Hypothalamus (tissue), 51 donors: Measurements from ENCODE around the gene ADGRG1.

Source experiments
- DNase-seq, 51 donors: peaks; one replicate each; lab custom pipeline; 2025; lab: John Stamatoyannopoulos, UW

The ADGRG1 gene

GRCh38 chr16:57633383-57634064 lies 5.1 kb downstream of the ADGRG1 start:
- DNase-seq: no peak

DNA sequence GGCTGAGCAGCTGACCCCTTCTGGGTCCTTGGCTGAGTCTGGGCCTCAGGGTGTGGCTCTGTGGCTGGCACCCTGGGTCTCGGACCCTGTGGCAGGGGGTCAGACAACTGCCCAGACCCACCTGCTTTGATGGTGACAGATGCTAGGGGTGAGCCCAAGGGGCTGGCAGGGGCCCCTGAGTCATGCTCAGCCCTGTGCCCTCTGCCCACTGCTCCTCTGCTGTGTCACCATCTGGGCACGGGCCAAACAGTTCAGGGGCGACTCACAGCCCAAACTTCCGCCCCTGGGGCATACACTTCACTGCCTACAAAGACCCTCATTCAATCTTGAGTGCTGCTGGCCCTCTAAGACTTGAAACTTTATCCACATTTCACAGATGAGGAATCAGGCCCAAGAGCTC lies 5.7 kb downstream of the ADGRG1 start:
- peak in 8 of 51 donors; percentile 9 to 47 (median 35) for DNase-seq

DNA sequence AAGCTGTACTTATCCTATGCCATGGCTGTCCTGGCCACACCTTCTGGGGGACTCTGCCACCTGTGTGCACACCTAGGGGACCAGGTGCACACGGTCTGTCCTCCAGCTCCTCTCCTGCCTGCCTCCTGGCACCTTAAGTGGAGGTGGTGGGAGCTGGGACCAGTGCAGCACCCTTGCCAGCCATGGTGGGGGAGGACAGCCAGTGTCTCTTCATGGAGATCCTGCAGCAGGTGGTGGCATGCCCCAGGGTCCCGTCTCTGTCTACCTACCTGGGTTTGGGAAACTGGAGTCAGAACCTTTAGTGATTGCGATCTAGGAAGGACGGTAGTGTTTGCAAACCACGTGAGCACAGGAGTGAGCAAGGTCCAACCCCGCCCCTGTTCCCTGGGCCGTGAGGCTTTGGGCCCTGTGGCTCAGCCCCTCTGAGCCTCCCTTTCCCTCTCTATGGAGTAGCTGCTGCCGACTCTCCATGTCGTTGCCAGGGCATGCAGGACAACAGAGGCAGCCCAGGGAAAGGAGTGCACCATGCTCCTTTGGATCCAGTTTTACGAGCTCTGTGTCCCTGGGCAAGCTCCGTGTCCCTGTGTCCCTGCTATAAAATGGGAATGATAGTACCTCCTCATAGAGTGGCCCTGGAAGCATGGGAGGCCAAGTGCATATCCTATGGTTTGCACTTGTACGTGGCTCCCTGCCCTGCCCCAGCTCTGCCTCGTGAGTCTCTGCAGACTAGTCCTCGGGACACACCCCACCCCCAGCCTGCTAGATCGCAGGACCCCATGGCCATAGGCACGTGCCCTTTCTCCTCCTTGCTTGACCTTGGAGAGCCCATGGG lies 7.1 kb downstream of the ADGRG1 start:
- DNase-seq: no peak

GRCh38 chr16:57636184-57636583 lies 7.8 kb downstream of the ADGRG1 start:
- DNase-seq: no peak

DNA sequence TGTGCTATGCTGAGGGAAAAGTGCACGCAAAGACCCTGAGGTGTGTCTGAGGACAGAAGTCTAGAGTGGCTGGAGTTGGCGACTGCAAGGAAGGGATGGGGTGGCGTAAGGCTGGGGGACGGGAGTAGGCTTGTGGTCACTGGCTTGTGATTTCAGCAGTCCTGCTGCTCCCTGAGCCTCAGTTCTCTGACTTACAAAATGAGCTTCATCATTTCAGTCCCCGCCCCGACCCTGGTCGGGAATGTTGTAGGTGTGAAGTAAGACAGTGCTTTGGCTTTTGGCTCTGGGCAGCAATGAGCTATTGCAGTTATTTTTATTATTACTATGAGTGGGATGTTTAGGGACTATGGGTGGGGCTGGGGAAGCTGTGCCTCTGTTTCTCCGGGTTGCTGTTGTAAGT lies 8.6 kb downstream of the ADGRG1 start:
- DNase-seq: peak in 7 of 51 donors; percentile 54 to 80 (median 69)

GRCh38 chr16:57637424-57637823 lies 9.0 kb downstream of the ADGRG1 start:
- DNase-seq: peak in 46 of 51 donors; percentile 27 to 91 (median 73)

- DNase-seq: no peak
Measured at GRCh38 chr16:57637965-57638364, 9.5 kb downstream of the ADGRG1 start.

DNA sequence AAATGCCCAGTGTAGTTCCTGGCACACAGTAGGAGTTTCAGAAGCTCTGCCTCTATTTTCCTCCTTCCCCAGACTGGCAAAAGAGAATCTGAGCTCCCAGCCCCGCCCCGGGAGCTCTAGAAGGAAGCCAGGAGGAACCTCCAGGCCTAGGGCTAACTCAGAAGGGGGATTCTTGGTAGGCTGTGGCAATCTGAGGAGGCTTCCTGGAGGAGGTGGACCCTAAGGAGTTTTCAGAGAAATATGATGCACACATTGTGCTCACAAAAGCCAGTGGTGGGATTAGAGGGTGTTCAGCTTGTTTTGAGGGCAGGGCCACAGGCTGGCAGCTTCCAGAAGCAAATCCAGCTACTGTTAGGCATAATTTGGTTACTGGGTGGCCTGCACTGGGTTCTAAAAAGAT lies 10.0 kb downstream of the ADGRG1 start:
- DNase-seq: no peak

DNA sequence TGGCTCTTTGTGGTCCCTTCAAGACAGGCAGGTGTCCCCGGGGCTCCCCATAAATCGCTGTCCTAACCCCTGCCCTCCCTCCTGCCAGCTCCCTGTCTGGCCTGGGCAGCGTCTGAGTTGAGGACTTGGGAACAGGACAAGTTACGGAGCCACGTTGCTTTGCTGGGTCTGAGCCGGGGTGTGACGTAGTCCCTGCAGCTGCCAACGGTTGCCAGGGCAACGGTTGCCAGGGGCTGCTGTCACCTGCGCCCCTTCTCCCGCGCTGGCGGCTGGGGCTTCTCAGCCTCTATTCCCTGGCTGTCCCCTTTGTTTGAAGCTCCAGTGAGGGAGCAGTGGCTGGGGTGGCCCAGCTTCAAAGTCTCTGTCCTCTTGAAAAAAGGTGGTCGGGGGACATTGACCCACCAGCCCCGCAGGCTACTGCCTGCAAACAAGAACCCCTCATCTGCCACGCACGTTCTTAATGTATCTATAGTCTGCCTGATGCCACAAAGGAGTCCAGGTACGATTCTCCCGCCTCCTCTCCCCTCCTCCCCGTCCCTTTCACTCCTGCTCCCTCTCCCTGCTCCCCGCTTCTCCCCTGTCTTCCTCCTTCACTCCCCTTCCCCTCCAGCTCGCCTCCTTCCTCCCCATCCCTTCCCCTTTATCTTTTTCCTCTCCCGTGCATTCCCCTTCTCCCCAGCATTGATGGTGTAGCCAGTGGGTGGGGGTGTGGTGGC lies 10.9 kb downstream of the ADGRG1 start:
- peak in 49 of 51 donors; percentile 36 to 96 (median 86) for DNase-seq

- peak in 2 of 51 donors; percentile 45 to 78 for DNase-seq
Measured at GRCh38 chr16:57640185-57640584, 11.8 kb downstream of the ADGRG1 start.

DNA sequence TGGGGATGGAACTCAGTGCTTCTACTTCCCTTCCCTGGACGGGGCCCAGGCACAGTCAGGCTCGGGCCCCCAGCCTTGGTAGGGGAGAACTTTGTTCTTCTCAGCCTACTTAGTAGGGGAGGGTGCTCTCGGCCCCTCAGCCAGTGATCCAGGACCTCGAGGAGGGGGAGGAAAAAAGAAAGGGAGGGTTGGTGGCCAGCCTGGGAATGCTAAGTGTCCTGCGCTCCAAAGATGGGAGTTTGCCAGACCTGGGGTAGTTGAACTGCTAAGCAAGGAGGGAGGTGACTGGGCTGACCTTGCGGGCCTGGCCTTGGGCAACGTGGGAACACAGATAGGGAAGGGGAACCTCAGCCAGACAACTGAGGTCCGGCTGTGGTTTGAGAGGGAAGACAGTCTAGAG lies 12.2 kb downstream of the ADGRG1 start:
- peak in 37 of 51 donors; percentile 23 to 81 (median 56) for DNase-seq

GRCh38 chr16:57642160-57643135 lies 14.0 kb downstream of the ADGRG1 start:
- DNase-seq: peak in 1 of 51 donors; percentile 54

GRCh38 chr16:57643147-57643874 lies 14.9 kb downstream of the ADGRG1 start:
- peak in 31 of 51 donors; percentile 15 to 79 (median 47) for DNase-seq

DNA sequence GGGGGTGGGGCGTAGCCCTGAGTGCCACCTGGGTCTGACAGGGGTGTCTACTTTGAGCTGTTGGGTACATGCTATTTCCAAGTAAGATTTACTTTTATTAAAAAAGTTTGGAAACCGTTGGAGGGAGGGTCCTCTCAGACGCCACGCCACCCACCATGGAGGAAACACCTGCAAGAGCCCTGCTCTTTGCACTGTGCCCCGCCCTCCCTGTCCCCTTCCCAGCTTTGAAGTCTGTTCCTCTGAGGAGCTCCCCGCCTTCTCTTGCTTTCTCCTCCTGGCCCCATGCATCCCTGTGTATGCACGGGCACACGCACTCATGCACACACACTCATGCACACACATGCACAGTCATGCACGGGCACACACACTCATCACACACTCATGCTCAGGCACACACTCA lies 15.5 kb downstream of the ADGRG1 start:
- no peak for DNase-seq

DNA sequence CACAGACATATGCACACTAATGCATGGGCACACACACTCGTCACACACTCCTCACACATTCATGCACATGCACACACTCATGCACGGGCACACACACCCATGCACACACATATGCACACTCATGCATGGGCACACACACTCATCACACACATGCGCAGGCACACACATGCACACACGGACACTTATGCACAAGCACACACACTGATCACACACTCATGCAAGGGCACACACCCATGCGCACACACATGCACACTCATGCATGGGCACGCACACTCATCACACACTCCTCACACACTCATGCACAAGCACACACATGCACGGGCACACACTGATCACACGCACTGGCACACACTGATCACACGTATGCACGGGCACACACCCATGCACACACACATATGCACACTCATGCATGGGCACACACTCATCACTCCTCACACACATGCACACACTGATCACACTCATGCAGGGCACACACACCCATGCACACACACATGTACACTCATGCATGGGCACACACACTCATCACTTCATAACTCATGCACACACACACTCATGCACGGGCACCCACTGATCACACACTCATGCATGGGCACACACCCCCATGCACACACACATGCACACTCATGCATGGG lies 16.1 kb downstream of the ADGRG1 start:
- DNase-seq: no peak

GRCh38 chr16:57645169-57645568 lies 16.7 kb downstream of the ADGRG1 start:
- DNase-seq: no peak

DNA sequence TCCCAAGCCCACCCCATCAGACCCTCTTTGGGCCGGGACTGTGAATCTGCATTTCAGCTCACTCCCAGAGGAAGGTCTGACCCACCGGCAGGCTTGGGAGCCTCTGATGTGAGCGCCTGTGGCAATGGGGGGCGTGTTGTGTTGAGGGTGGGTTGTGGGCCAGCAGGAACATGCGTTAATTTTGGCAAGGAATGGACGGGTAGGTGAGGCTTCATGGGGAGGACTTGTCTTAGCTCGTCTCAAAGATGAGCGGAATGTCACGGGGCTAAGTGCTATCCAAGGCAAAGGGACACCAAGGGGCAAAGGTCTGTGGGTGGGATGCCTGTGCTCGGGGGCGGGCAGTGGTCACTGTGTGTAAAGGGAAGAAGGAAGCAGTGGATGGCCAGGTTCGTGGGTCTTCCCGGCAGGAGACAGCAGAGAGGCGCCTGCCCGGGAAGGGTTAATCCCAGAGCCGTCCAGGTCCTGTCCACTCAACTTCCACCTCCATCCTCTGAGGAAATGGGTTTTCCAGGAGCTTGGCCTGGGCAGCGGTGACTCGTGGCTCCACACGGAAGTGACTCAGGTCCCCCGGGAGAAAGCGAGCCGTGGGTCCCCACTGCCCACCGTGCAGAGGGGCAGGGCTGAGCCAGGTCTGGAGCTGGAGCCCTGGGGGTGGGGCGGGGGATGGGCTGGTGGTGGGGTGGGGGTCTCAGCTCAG lies 17.4 kb downstream of the ADGRG1 start:
- no peak for DNase-seq

DNA sequence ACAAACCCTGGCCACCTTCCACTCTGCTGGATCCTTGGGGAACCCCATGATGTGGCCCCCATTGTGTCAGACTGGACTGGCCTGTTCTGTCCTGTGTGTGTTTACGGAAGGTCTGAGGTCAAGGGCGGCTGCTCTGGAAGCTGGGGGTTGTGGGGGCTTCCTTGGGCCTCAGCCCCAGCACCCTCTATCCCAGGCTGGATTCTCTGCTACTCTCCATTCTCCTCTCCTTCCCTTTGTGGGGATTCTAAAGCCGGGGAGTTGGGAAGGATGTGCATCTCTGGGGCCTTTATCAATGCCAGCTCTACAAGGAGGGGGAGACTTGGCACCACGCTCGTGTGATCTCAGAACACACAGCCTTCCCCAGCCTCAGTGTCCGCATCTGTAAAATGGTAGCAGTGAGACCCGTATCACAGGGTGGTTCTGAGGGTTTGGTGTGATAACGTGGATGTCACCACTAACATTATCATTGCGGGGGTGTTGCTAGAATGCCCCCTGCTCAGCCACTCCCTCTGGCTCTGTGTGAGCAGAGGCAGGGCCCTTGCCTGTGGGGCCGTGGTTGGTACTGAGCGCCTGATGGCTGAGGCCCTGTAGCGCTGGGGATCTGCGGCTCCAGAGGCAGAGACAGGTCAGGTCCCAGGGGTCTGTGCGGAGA lies 18.1 kb downstream of the ADGRG1 start:
- DNase-seq: no peak
